HAP-1 (cell line): Measurements from ENCODE around the gene KCNQ2.
"Not testable (repeated sequence)": the region's sequence is repeated elsewhere in the genome, so short reads cannot be mapped to it uniquely, and the experiment has no call there.

ENCODE experiments used
- DNase-seq, 2 experiments: peaks; one replicate each; pipeline ENCODE4 v3.0.0-alpha.2; 2016 to 2020; ENCODE audit warnings: low spot score in 2 of 2
- H3K27me3 ChIP-seq: fragments of 250-450 bp; sonication (Bioruptor Pico); 2 replicates; pipeline ENCODE4 v1.5.1; 2020; ENCODE audit warnings: low read depth, mild to moderate bottlenecking, moderate library complexity
- H3K36me3 ChIP-seq: fragments of 250-450 bp; sonication (Bioruptor Pico); replicated peaks from 2 replicates; pipeline ENCODE4 v1.5.1; 2020; ENCODE audit warnings: mild to moderate bottlenecking
- H3K4me1 ChIP-seq: fragments of 250-450 bp; sonication (Bioruptor Pico); 2 replicates; pipeline ENCODE4 v1.5.1; 2020; ENCODE audit warnings: mild to moderate bottlenecking
- H3K4me3 ChIP-seq: fragments of 250-450 bp; sonication (Bioruptor Pico); 2 replicates; pipeline ENCODE4 v1.5.1; 2020; ENCODE audit warnings: mild to moderate bottlenecking, moderate library complexity
- H3K9me3 ChIP-seq: fragments of 250-450 bp; sonication (Bioruptor Pico); 2 replicates; pipeline ENCODE4 v1.5.1; 2020; ENCODE audit warnings: mild to moderate bottlenecking, moderate library complexity
- in situ Hi-C: fragments of 300-500 bp; cut with MboI; formaldehyde crosslinking; loops from 3 replicates; pipeline ENCODE4 v1.14.3; 2020; ENCODE audit warnings: low sequenced_read_pairs, inconsistent platforms, mixed read lengths

KCNQ2 gene

GRCh38 chr20:63471981-63472831 lies at the start of gene KCNQ2:
Gene KCNQ2 (minus strand): TSS chr20:63472655. CDS start chr20:63472463, 192 bp downstream.
- Histone ChIP-seq H3K4me3 (peak within 1 kb of the TSS; percentile 57), H3K4me1 (no peaks in the 10 kb centered on the region; the same call in 1 of the 2 replicates), H3K9me3 (no peaks in the 10 kb centered on the region), H3K36me3 (no peaks in the 10 kb centered on the region), H3K27me3 (peaks cover 31% of the 10 kb centered on the region)
- in situ Hi-C loops: no loop called here
- DNase-seq: peak in 1 of 2 experiments; percentile 75

- peaks cover 12% of the 10 kb centered on the region for H3K4me1 ChIP-seq
- H3K36me3 ChIP-seq: peaks cover 25% of the 10 kb centered on the region
Observed at GRCh38 chr20:63521602-63522001, 49.1 kb upstream of the KCNQ2 start.

GRCh38 chr20:63520934-63521601 lies 48.6 kb upstream of the KCNQ2 start:
- H3K9me3 ChIP-seq: peaks cover 3% of the 10 kb centered on the region; the same call in 1 of the 2 replicates
- peaks cover 25% of the 10 kb centered on the region for H3K36me3 ChIP-seq
- peak overlapping the region; percentile 84 for H3K4me3 ChIP-seq
- H3K27me3 ChIP-seq: 0 out of 2 replicates have a peak, but pooled peaks cover 2% of the 10 kb centered on the region
- in situ Hi-C loops: no loop called here
- peak; percentile 56 to 79 for DNase-seq
- peaks cover 12% of the 10 kb centered on the region for H3K4me1 ChIP-seq

More at GRCh38 chr20:63521602-63522001, 49.1 kb upstream of the KCNQ2 start:
- Histone ChIP-seq H3K9me3 (peaks cover 3% of the 10 kb centered on the region; the same call in 1 of the 2 replicates), H3K4me3 (peak overlapping the region; percentile 84), H3K27me3 (0 out of 2 replicates have a peak, but pooled peaks cover 2% of the 10 kb centered on the region)
- DNase-seq: no peak
- in situ Hi-C loops: no loop called here

GRCh38 chr20:63520504-63520933 lies 48.1 kb upstream of the KCNQ2 start, which contains the start of gene PPDPF:
Gene PPDPF (plus strand): TSS chr20:63520765. CDS start chr20:63521309, 544 bp downstream.
- Histone ChIP-seq H3K9me3 (peaks cover 3% of the 10 kb centered on the region; the same call in 1 of the 2 replicates), H3K27me3 (no peaks in the 10 kb centered on the region), H3K36me3 (peaks cover 25% of the 10 kb centered on the region), H3K4me1 (peaks cover 12% of the 10 kb centered on the region), H3K4me3 (peak within 1 kb of the TSS; percentile 84)
- DNase-seq: peak; percentile 58 to 82
- in situ Hi-C loops: no loop called here

GRCh38 chr20:63519668-63520503 lies 47.4 kb upstream of the KCNQ2 start:
- H3K36me3 ChIP-seq: peaks cover 25% of the 10 kb centered on the region
- H3K4me1 ChIP-seq: peaks cover 12% of the 10 kb centered on the region
- peaks cover 3% of the 10 kb centered on the region; the same call in 1 of the 2 replicates for H3K9me3 ChIP-seq
- DNase-seq: peak; percentile 60 to 88
- H3K27me3 ChIP-seq: no peaks in the 10 kb centered on the region
- in situ Hi-C loops: no loop called here
- H3K4me3 ChIP-seq: peak overlapping the region; percentile 84

GRCh38 chr20:63518946-63519667 lies 46.7 kb upstream of the KCNQ2 start:
- Histone ChIP-seq H3K9me3 (peaks cover 3% of the 10 kb centered on the region; the same call in 1 of the 2 replicates), H3K27me3 (no peaks in the 10 kb centered on the region), H3K4me1 (peaks cover 9% of the 10 kb centered on the region), H3K4me3 (peak overlapping the region; percentile 84), H3K36me3 (peaks cover 25% of the 10 kb centered on the region)
- no peak for DNase-seq
- in situ Hi-C loops: no loop called here

- no peak for DNase-seq
- H3K36me3 ChIP-seq: peaks cover 21% of the 10 kb centered on the region
- in situ Hi-C loops: no loop called here
- H3K4me1 ChIP-seq: peaks cover 9% of the 10 kb centered on the region
- peaks cover 4% of the 10 kb centered on the region for H3K9me3 ChIP-seq
- no peaks in the 10 kb centered on the region for H3K27me3 ChIP-seq
- no peak overlapping the region for H3K4me3 ChIP-seq
Observed at GRCh38 chr20:63518351-63518861, 46.0 kb upstream of the KCNQ2 start.

- DNase-seq: no peak
- Histone ChIP-seq H3K27me3 (no peaks in the 10 kb centered on the region), H3K9me3 (peaks cover 7% of the 10 kb centered on the region), H3K4me3 (no peak overlapping the region), H3K4me1 (peaks cover 9% of the 10 kb centered on the region), H3K36me3 (peaks cover 15% of the 10 kb centered on the region)
- in situ Hi-C loops: no loop called here
Observed at GRCh38 chr20:63517376-63518309, 45.2 kb upstream of the KCNQ2 start.

GRCh38 chr20:63514520-63514919 lies 42.1 kb upstream of the KCNQ2 start:
- DNase-seq: peak in 1 of 2 experiments; percentile 9
- H3K4me1 ChIP-seq, H3K36me3 ChIP-seq, H3K27me3 ChIP-seq, H3K9me3 ChIP-seq, in situ Hi-C loops, H3K4me3 ChIP-seq: not testable (repeated sequence)

GRCh38 chr20:63513207-63513606 lies 40.8 kb upstream of the KCNQ2 start:
- Histone ChIP-seq H3K9me3 (peaks cover 7% of the 10 kb centered on the region), H3K4me1 (no peaks in the 10 kb centered on the region; the same call in 1 of the 2 replicates), H3K4me3 (no peak overlapping the region), H3K36me3 (no peaks in the 10 kb centered on the region), H3K27me3 (no peaks in the 10 kb centered on the region)
- DNase-seq: no peak
- in situ Hi-C loops: no loop called here

- no peaks in the 10 kb centered on the region; the same call in 1 of the 2 replicates for H3K4me1 ChIP-seq
- no peak overlapping the region for H3K4me3 ChIP-seq
- H3K36me3 ChIP-seq: no peaks in the 10 kb centered on the region
- H3K27me3 ChIP-seq: no peaks in the 10 kb centered on the region
- in situ Hi-C loops: no loop called here
- no peak for DNase-seq
- peaks cover 9% of the 10 kb centered on the region for H3K9me3 ChIP-seq
Observed at GRCh38 chr20:63509088-63509564, 36.7 kb upstream of the KCNQ2 start.
